Fibroblast of pulmonary artery (primary cell): ENCODE data around the gene BMF.

Source experiments
- DNase-seq: peaks from one replicate; pipeline ENCODE4 v3.0.0-alpha.2; 2010; ENCODE audit warnings: low read depth
- H3K4me3 ChIP-seq: replicated peaks from 2 replicates; pipeline ENCODE4 v1.5.1; 2011; ENCODE audit warnings: low read depth, mild to moderate bottlenecking, control low read depth, low read length, moderate library complexity
- CTCF ChIP-seq: IDR thresholded peaks from 2 replicates; pipeline ENCODE4 v1.5.1; 2011; ENCODE audit warnings: mild to moderate bottlenecking, control low read depth, low read length, inconsistent platforms; ENCODE audit errors: missing control alignments

BMF gene

GRCh38 chr15:40058476-40059140 lies 50.1 kb downstream of the BMF start:
- TF ChIP-seq CTCF, result no peak
- H3K4me3 ChIP-seq, result no peak overlapping the region
- DNase-seq, result peak; percentile 73

GRCh38 chr15:40055576-40056293 lies 52.9 kb downstream of the BMF start:
- DNase-seq, result no peak
- no peak for TF ChIP-seq CTCF
- no peak overlapping the region for H3K4me3 ChIP-seq

GRCh38 chr15:40054855-40055575 lies 53.7 kb downstream of the BMF start:
- H3K4me3 ChIP-seq, result no peak overlapping the region
- DNase-seq, result no peak
- TF ChIP-seq CTCF, result no peak

- DNase-seq, result no peak
- H3K4me3 ChIP-seq, result no peak overlapping the region
These were observed 54.1 kb downstream of the BMF start for GRCh38 chr15:40054605-40054854.

GRCh38 chr15:40053831-40054604 lies 54.7 kb downstream of the BMF start:
- no peak for DNase-seq
- no peak overlapping the region for H3K4me3 ChIP-seq
- no peak for TF ChIP-seq CTCF

More at GRCh38 chr15:40054605-40054854, 54.1 kb downstream of the BMF start:
- TF ChIP-seq CTCF, result no peak

GRCh38 chr15:40053079-40053830 lies 55.4 kb downstream of the BMF start:
- TF ChIP-seq CTCF, result peak; percentile 12
- DNase-seq, result no peak
- no peak overlapping the region for H3K4me3 ChIP-seq
